B cell (primary cell): Measurements from ENCODE around the gene EIF4ENIF1.

Experiments used
- CTCF ChIP-seq: fragments of 200-600 bp; IDR thresholded peaks from one replicate; pipeline ENCODE4 v1.8.0; 2022; ENCODE audit warnings: antibody characterized with exemption, mild to moderate bottlenecking
- EZH2 ChIP-seq: IDR thresholded peaks from 2 replicates; pipeline ENCODE4 v1.6.1; 2012; ENCODE audit warnings: borderline replicate concordance, low read depth, mild to moderate bottlenecking, moderate library complexity, low read length; ENCODE audit not compliant: insufficient read depth, poor library complexity, severe bottlenecking

- TF ChIP-seq CTCF (no peak), EZH2 (no peak)
Observed at GRCh38 chr22:31509061-31509762, 19.6 kb upstream of the EIF4ENIF1 start.
